Parathyroid adenoma (tissue), 2 donors: Measurements from ENCODE around the gene PDE5A.

Source experiments
- H2AFZ ChIP-seq: fragments of 300-600 bp; sonication (generic); one replicate; pipeline ENCODE4 v1.7.0; 2017; ENCODE audit warnings: antibody characterized with exemption, mild to moderate bottlenecking
- H3K27ac ChIP-seq: fragments of 300-600 bp; sonication (generic); one replicate; pipeline ENCODE4 v1.7.0; 2017
- H3K27me3 ChIP-seq: fragments of 300-600 bp; sonication (generic); one replicate; pipeline ENCODE4 v1.7.0; 2017; ENCODE audit warnings: low read length; ENCODE audit not compliant: control insufficient read depth, insufficient read depth
- H3K36me3 ChIP-seq: fragments of 300-600 bp; sonication (generic); one replicate; pipeline ENCODE4 v1.7.0; 2017; ENCODE audit warnings: low read length; ENCODE audit not compliant: control insufficient read depth, insufficient read depth
- H3K4me1 ChIP-seq: fragments of 300-600 bp; sonication (generic); one replicate; pipeline ENCODE4 v1.7.0; 2017; ENCODE audit warnings: control low read depth
- H3K4me2 ChIP-seq: fragments of 300-600 bp; sonication (generic); one replicate; pipeline ENCODE4 v1.7.0; 2017; ENCODE audit warnings: low read length
- H3K4me3 ChIP-seq: fragments of 300-600 bp; sonication (generic); one replicate; pipeline ENCODE4 v1.7.0; 2017; ENCODE audit warnings: low read depth, low read length
- H3K79me2 ChIP-seq: fragments of 300-600 bp; sonication (generic); one replicate; pipeline ENCODE4 v1.7.0; 2017; ENCODE audit warnings: control low read depth
- H3K9ac ChIP-seq: fragments of 300-600 bp; sonication (generic); one replicate; pipeline ENCODE4 v1.7.0; 2017; ENCODE audit warnings: mild to moderate bottlenecking
- H3K9me3 ChIP-seq: fragments of 300-600 bp; sonication (generic); one replicate; pipeline ENCODE4 v1.7.0; 2017; ENCODE audit warnings: low read length; ENCODE audit not compliant: control insufficient read depth
- CTCF ChIP-seq: fragments of 300-600 bp; sonication (generic); IDR thresholded peaks from one replicate; pipeline ENCODE4 v1.7.0; 2017; ENCODE audit warnings: antibody characterized with exemption, mild to moderate bottlenecking
- donor health status: primary hyperparathyroidism.

The PDE5A gene

GRCh38 chr4:119597377-119597776 lies 31.2 kb downstream of the PDE5A start:
- TF ChIP-seq CTCF, result no peak
- H3K36me3 ChIP-seq, result no peaks in the 10 kb centered on the region
- H2AFZ ChIP-seq, result no peak overlapping the region
- no peaks in the 10 kb centered on the region for H3K4me1 ChIP-seq
- H3K9me3 ChIP-seq, result no peaks in the 10 kb centered on the region
- H3K27me3 ChIP-seq, result no peaks in the 10 kb centered on the region
- H3K27ac ChIP-seq, result no peak overlapping the region
- no peak overlapping the region for H3K4me3 ChIP-seq
- H3K4me2 ChIP-seq, result no peak overlapping the region
- no peak overlapping the region for H3K9ac ChIP-seq
- H3K79me2 ChIP-seq, result no peaks in the 10 kb centered on the region

GRCh38 chr4:119593698-119594097 lies 34.9 kb downstream of the PDE5A start:
- no peaks in the 10 kb centered on the region for H3K79me2 ChIP-seq
- no peaks in the 10 kb centered on the region for H3K9me3 ChIP-seq
- H3K36me3 ChIP-seq, result no peaks in the 10 kb centered on the region
- no peak overlapping the region for H2AFZ ChIP-seq
- H3K27ac ChIP-seq, result no peak overlapping the region
- no peak for TF ChIP-seq CTCF
- no peak overlapping the region for H3K4me3 ChIP-seq
- no peaks in the 10 kb centered on the region for H3K4me1 ChIP-seq
- H3K4me2 ChIP-seq, result no peak overlapping the region
- H3K9ac ChIP-seq, result no peak overlapping the region
- H3K27me3 ChIP-seq, result no peaks in the 10 kb centered on the region

- no peak overlapping the region for H3K27ac ChIP-seq
- H3K79me2 ChIP-seq, result no peaks in the 10 kb centered on the region
- no peak overlapping the region for H3K9ac ChIP-seq
- H3K36me3 ChIP-seq, result no peaks in the 10 kb centered on the region
- H3K4me2 ChIP-seq, result no peak overlapping the region
- no peak overlapping the region for H2AFZ ChIP-seq
- no peak overlapping the region for H3K4me3 ChIP-seq
- no peaks in the 10 kb centered on the region for H3K9me3 ChIP-seq
- H3K4me1 ChIP-seq, result no peaks in the 10 kb centered on the region
- TF ChIP-seq CTCF, result no peak
- no peaks in the 10 kb centered on the region for H3K27me3 ChIP-seq
Measured at GRCh38 chr4:119592830-119593229, 35.8 kb downstream of the PDE5A start.

- Histone ChIP-seq H2AFZ (no peak overlapping the region), H3K27ac (no peak overlapping the region), H3K36me3 (no peaks in the 10 kb centered on the region), H3K4me1 (no peaks in the 10 kb centered on the region), H3K27me3 (no peaks in the 10 kb centered on the region), H3K9ac (no peak overlapping the region), H3K79me2 (no peaks in the 10 kb centered on the region), H3K9me3 (no peaks in the 10 kb centered on the region), H3K4me2 (no peak overlapping the region), H3K4me3 (no peak overlapping the region)
- TF ChIP-seq CTCF, result no peak
Measured at GRCh38 chr4:119589165-119589564, 39.4 kb downstream of the PDE5A start.

GRCh38 chr4:119587796-119588195 lies 40.8 kb downstream of the PDE5A start:
- no peak for TF ChIP-seq CTCF
- Histone ChIP-seq H3K4me2 (no peak overlapping the region), H3K27ac (no peak overlapping the region)

More at GRCh38 chr4:119587796-119588195, 40.8 kb downstream of the PDE5A start:
- Histone ChIP-seq H3K4me1 (no peaks in the 10 kb centered on the region), H3K79me2 (no peaks in the 10 kb centered on the region), H3K9ac (no peak overlapping the region), H2AFZ (no peak overlapping the region), H3K4me3 (no peak overlapping the region), H3K36me3 (no peaks in the 10 kb centered on the region), H3K9me3 (no peaks in the 10 kb centered on the region), H3K27me3 (no peaks in the 10 kb centered on the region)
